ENCODE results near the gene TAS2R16. TPM values are rescaled to one million over a fixed set of nuclear protein-coding genes. Genes with fewer than 3 reads are reported as not detected.

The TAS2R16 gene
- total RNA-seq, 1 experiment from 2014 or later, result not detected

DNA sequence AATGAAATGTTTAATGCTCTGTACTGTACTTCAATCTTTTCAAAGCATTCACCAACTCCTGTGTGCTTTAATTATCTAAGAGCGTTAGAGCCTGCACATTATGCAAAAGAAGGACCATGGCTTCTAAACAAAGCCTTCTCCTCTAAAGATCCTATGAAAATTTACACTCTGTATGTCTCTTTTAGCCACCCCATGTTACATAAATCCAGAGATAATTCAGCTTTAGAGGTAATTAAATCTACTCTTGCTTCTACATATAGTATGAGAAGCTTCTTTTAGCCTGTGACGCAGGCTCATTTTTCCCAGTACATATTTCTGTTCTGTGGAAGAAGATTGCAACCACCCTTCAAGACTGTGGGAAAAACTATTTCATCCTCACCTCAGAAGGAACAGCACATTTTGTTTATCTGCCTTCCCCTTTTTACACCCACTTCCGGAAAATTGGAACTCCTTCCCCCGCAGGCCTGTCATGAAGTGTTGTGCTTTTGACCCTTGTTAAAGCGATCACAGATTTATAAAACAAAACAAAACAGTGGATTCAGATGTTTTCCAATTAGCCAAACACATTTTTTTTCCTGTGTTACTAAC is 8.1 kb upstream of the TAS2R16 start:
- no peaks in the 10 kb centered on the region for H3K27me3 ChIP-seq (ENCODE audit: insufficient read depth, low read length)
- ChIA-PET RAD21 (ENCODE audit: low non-redundant PET in 1 of 2, low total read pairs in 2 of 2, uncharacterized antibody in 2 of 2, unreplicated experiment in 2 of 2) (no interaction called here), POLR2A (no interaction called here), CTCF (no interaction called here)
- ATAC-seq (no peak), DNase-seq (ENCODE audit: low read depth, low spot score) (no peak)
- H3K27ac ChIP-seq (ENCODE audit: low read depth, low read length), result no peak overlapping the region
- no peak overlapping the region for H3K9ac ChIP-seq (ENCODE audit: low read length)
- intact Hi-C loops (cut with micrococcal nuclease), result no loop called here
- H3K4me3 ChIP-seq (replicated peaks in 1 of 2; ENCODE audit: low read depth in 1 of 2, low read length in 2 of 2), result no peak overlapping the region
- H3K4me1 ChIP-seq (ENCODE audit: control insufficient read depth in 1 of 2, insufficient read depth in 2 of 2, low read length in 2 of 2), result no peaks in the 10 kb centered on the region
- no peaks in the 10 kb centered on the region for H3K79me2 ChIP-seq (ENCODE audit: insufficient read depth, low read length)
- no peak overlapping the region for H3K4me2 ChIP-seq (ENCODE audit: low read length)
- no peaks in the 10 kb centered on the region for H3K9me2 ChIP-seq (ENCODE audit: insufficient read depth)
- H4K20me1 ChIP-seq (ENCODE audit: insufficient read depth), result no peaks in the 10 kb centered on the region
- no peak overlapping the region for H2AFZ ChIP-seq (ENCODE audit: low read depth, low read length, poor library complexity, severe bottlenecking)
- H3K36me3 ChIP-seq (ENCODE audit: control insufficient read depth in 1 of 2, insufficient read depth in 2 of 2, low read length in 2 of 2), result no peaks in the 10 kb centered on the region
- H3K9me3 ChIP-seq (ENCODE audit: control insufficient read depth in 1 of 2, insufficient read depth in 1 of 2, low read depth in 1 of 2, low read length in 2 of 2), result no peaks in the 10 kb centered on the region
- BruUV-seq (replicated peaks), result no TSS peak
- no peak for TF ChIP-seq ZFX (IDR thresholded peaks at IDR 0.05)
- TF ChIP-seq POLR2AphosphoS5 (IDR thresholded peaks at IDR 0.05; ENCODE audit: low read depth, low read length), result no peak
- TF ChIP-seq CTCF (IDR thresholded peaks at IDR 0.05 in 2 of 3, conservative IDR thresholded peaks at IDR 0.05 in 1 of 3; ENCODE audit: borderline replicate concordance in 1 of 3, insufficient read depth in 1 of 3, low read depth in 2 of 3, low read length in 2 of 3), result no peak

DNA sequence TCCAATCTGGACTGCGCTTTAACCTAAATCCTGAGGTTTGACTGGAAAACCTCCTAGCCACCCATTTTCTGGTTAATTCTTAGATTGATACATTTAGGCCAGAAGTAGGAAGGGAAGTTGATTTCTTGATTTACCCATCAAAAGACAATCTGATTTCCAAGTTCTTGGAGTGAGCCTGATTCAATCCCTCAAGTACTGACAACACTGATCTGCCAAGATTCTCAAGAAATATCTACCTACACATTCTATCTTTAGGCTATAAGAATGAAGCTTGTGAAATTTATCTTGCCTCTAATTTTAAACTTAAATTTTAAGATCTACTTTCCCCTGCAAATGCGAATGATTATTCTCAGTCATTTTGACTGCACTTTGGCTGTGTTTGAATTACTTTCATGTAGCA is 5.9 kb downstream of the TAS2R16 start:
- ChIA-PET POLR2A (no interaction called here), CTCF (no interaction called here), RAD21 (ENCODE audit: low non-redundant PET in 1 of 2, low total read pairs in 2 of 2, uncharacterized antibody in 2 of 2, unreplicated experiment in 2 of 2) (no interaction called here)
- DNase-seq (ENCODE audit: low read depth, low spot score), result no peak
- Histone ChIP-seq H3K4me1 (ENCODE audit: control insufficient read depth in 1 of 2, insufficient read depth in 2 of 2, low read length in 2 of 2) (no peaks in the 10 kb centered on the region), H3K79me2 (ENCODE audit: insufficient read depth, low read length) (no peaks in the 10 kb centered on the region), H4K20me1 (ENCODE audit: insufficient read depth) (no peaks in the 10 kb centered on the region), H3K4me3 (replicated peaks in 1 of 2; ENCODE audit: low read depth in 1 of 2, low read length in 2 of 2) (no peak overlapping the region), H3K4me2 (ENCODE audit: low read length) (no peak overlapping the region), H3K9me3 (ENCODE audit: control insufficient read depth in 1 of 2, insufficient read depth in 1 of 2, low read depth in 1 of 2, low read length in 2 of 2) (no peaks in the 10 kb centered on the region), H3K9me2 (ENCODE audit: insufficient read depth) (no peaks in the 10 kb centered on the region), H3K9ac (ENCODE audit: low read length) (no peak overlapping the region), H3K27ac (ENCODE audit: low read depth, low read length) (no peak overlapping the region), H3K36me3 (ENCODE audit: control insufficient read depth in 1 of 2, insufficient read depth in 2 of 2, low read length in 2 of 2) (no peaks in the 10 kb centered on the region), H3K27me3 (ENCODE audit: insufficient read depth, low read length) (no peaks in the 10 kb centered on the region), H2AFZ (ENCODE audit: low read depth, low read length, poor library complexity, severe bottlenecking) (peak overlapping the region; percentile 33)
- intact Hi-C loops (cut with micrococcal nuclease), result no loop called here
- BruUV-seq (replicated peaks), result no TSS peak
- ATAC-seq, result no peak
- TF ChIP-seq SIN3A (IDR thresholded peaks at IDR 0.05; ENCODE audit: low read depth), result no peak
- TF ChIP-seq CBX3 (IDR thresholded peaks at IDR 0.05; ENCODE audit: low read depth), result no peak
- no peak for TF ChIP-seq POLR2AphosphoS5 (IDR thresholded peaks at IDR 0.05; ENCODE audit: low read depth, low read length)
- no peak for TF ChIP-seq ATF3 (IDR thresholded peaks at IDR 0.05)

All from HCT116 (cell line).